ENCODE measurements around the gene SP1. TPM values are rescaled to one million over a fixed set of nuclear protein-coding genes. Genes with fewer than 3 reads are reported as not detected.
"Not testable (repeated sequence)": the region's sequence is repeated elsewhere in the genome, so short reads cannot be mapped to it uniquely, and the experiment has no call there.

Gene SP1
- total and polyA plus RNA-seq, 8 donors, result 69.5 to 82.0 (median 78.0) TPM

DNA sequence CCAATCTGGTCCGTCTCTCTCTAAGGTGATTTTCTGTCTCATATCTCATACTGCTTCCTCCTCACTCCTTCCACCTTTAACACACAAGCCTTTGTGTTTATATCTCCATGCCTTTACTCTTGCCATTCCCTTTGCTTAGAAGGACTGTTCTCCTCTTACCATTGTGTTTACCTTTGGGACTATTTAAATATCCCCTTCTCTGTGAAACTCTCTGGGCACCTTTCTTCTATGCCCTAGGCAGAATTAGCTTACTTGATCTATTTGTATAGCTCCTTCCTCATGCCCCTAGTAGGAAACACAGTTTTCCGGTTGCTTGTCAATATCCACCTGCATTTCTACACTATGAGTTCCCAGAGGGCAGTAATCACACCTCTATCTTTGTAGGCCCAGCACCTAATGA lies 39.8 kb downstream of the SP1 start:
- Histone ChIP-seq H3K9me3 (no peaks in the 10 kb centered on the region), H3K27me3 (no peaks in the 10 kb centered on the region), H3K27ac (no peak overlapping the region), H3K4me3 (no peak overlapping the region), H3K4me1 (peaks cover 0 to 33% of the 10 kb centered on the region in 2 donors), H3K36me3 (no peaks in the 10 kb centered on the region)
- DNase-seq, result no peak
- no peak for ATAC-seq
- TF ChIP-seq, protein P1, sequence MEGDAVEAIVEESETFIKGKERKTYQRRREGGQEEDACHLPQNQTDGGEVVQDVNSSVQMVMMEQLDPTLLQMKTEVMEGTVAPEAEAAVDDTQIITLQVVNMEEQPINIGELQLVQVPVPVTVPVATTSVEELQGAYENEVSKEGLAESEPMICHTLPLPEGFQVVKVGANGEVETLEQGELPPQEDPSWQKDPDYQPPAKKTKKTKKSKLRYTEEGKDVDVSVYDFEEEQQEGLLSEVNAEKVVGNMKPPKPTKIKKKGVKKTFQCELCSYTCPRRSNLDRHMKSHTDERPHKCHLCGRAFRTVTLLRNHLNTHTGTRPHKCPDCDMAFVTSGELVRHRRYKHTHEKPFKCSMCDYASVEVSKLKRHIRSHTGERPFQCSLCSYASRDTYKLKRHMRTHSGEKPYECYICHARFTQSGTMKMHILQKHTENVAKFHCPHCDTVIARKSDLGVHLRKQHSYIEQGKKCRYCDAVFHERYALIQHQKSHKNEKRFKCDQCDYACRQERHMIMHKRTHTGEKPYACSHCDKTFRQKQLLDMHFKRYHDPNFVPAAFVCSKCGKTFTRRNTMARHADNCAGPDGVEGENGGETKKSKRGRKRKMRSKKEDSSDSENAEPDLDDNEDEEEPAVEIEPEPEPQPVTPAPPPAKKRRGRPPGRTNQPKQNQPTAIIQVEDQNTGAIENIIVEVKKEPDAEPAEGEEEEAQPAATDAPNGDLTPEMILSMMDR (IDR thresholded peaks at IDR 0.05), result no peak
- intact Hi-C loops (cut with DNase I), result loop anchor here in 1 of 2 donors (5.0 kb wide), 1 partner anchor 67 kb away; no protein-coding TSS in a partner anchor

DNA sequence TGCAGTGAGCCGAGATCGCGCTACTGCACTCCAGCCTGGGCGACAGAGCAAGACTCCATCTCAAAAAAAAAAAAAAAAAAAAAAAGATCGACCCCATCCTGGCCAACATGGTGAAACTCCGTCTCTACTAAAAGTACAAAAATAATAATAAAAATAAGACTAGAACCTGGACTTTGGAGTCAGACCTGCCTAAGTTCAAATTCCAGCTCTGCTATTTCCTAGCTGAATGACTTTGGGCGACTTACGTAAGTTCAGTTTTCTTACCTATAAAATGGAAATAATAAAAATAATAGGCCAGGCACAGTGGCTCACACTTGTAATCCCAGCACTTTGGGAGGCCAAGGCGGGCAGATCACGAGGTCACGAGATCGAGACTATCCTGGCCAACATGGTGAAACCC lies 42.3 kb downstream of the SP1 start:
- not testable (repeated sequence) for H3K9me3 ChIP-seq, DNase-seq, H3K4me3 ChIP-seq, H3K27ac ChIP-seq, H3K27me3 ChIP-seq, ATAC-seq, H3K36me3 ChIP-seq
- H3K4me1 ChIP-seq, result peaks cover 0 to 20% of the 10 kb centered on the region in 2 donors
- intact Hi-C loops (cut with DNase I), result loop anchor here in 1 of 2 donors (5.0 kb wide), 1 partner anchor 70 kb away; no protein-coding TSS in a partner anchor

DNA sequence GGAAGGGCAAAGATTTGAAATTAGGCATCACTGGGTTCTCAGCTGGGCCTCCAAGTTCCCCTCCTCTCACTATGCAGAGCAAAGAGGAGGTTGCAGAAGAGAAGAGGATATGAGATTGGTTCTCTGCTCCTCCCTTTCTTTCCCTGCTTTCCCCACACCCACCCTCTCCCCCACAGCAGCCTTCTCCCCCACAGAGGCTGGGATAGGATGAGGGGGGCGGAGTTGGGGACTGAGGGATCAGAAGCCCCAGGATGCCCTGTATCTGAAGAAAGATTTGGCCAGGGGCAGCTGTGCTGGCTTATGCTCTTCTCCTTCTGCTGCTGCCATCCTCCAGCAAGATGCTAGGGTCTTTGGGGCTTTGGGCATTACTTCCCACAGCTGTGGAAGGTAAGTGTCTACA lies 43.6 kb downstream of the SP1 start, which contains the start of gene AMHR2:
TSS of gene AMHR2 (plus strand) at position 259 of the 400 bp plus-strand sequence. CDS start at position 339, 80 bp downstream.
- ATAC-seq (no peak), DNase-seq (peak in 1 of 4 donors; percentile 13)
- Histone ChIP-seq H3K27me3 (no peaks in the 10 kb centered on the region), H3K9me3 (no peaks in the 10 kb centered on the region), H3K4me3 (no peak within 1 kb of the TSS), H3K36me3 (no peaks in the 10 kb centered on the region), H3K4me1 (peaks cover 0 to 12% of the 10 kb centered on the region in 2 donors), H3K27ac (no peak within 1 kb of the TSS)
- TF ChIP-seq, protein P1 (IDR thresholded peaks at IDR 0.05), result no peak
- intact Hi-C loops (cut with DNase I), result loop anchor here in 1 of 2 donors (5.0 kb wide), 1 partner anchor 71 kb away; no protein-coding TSS in a partner anchor

DNA sequence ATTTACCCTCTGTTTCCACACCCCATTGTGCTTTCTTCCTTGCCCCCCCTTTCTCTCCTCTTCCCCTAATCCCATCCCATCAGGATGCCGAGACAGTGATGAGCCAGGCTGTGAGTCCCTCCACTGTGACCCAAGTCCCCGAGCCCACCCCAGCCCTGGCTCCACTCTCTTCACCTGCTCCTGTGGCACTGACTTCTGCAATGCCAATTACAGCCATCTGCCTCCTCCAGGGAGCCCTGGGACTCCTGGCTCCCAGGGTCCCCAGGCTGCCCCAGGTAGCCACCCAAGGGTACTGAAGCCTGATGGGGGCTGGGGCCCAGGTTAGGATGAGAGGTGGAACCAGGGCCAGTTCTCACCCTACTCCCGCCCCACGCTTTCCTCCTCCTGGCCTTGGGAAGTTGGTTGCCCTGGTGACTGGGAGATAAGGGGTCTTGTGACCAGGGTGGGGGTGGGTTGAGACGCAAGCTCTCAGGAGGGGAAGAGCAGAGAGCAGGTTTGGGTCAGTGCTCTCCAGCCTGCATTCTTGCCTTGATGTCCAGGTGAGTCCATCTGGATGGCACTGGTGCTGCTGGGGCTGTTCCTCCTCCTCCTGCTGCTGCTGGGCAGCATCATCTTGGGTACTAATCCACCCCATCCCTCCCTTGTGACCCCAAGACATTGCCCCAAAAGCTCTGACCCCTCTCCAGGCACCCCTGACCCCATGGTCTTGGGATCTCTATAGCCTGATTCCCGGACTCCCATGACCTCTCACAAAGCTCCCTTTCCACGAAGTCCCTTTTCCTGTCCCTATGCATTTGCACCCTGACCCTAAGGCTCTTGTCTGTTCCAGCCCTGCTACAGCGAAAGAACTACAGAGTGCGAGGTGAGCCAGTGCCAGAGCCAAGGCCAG lies 44.9 kb downstream of the SP1 start:
- DNase-seq (peak in 2 of 4 donors; percentile 16 to 32), ATAC-seq (no peak)
- no peak overlapping the region for H3K27ac ChIP-seq
- TF ChIP-seq, protein P1 (IDR thresholded peaks at IDR 0.05), result no peak
- no peaks in the 10 kb centered on the region for H3K36me3 ChIP-seq
- no peak overlapping the region for H3K4me3 ChIP-seq
- intact Hi-C loops (cut with DNase I), result loop anchor here in 1 of 2 donors (5.0 kb wide), 1 partner anchor 73 kb away; no protein-coding TSS in a partner anchor
- H3K9me3 ChIP-seq, result no peaks in the 10 kb centered on the region
- H3K27me3 ChIP-seq, result no peaks in the 10 kb centered on the region
- peaks cover 0 to 12% of the 10 kb centered on the region in 2 donors for H3K4me1 ChIP-seq

DNA sequence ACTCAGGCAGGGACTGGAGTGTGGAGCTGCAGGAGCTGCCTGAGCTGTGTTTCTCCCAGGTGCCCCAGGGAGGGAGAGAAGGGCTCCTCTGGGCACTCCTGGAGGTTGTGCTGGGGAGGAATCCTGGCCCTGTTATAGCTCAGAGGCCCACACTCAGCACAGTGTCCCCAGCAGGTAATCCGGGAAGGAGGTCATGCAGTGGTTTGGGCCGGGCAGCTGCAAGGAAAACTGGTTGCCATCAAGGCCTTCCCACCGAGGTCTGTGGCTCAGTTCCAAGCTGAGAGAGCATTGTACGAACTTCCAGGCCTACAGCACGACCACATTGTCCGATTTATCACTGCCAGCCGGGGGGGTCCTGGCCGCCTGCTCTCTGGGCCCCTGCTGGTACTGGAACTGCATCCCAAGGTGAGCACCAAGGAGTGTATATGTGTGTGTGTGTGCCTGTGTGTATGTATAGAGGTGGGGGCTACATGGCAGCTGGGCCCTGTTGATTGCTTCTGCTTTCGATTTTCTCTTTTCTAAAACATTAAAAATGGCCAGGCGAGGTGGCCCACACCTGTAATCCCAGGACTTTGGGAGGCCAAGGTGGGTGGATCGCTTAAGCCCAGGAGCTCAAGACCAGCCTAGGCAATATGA lies 45.7 kb downstream of the SP1 start:
- DNase-seq (no peak), ATAC-seq (no peak)
- TF ChIP-seq, protein P1 (IDR thresholded peaks at IDR 0.05), result no peak
- no peak overlapping the region for H3K4me3 ChIP-seq
- H3K9me3 ChIP-seq, result no peaks in the 10 kb centered on the region
- H3K36me3 ChIP-seq, result no peaks in the 10 kb centered on the region
- no peaks in the 10 kb centered on the region for H3K27me3 ChIP-seq
- no peak overlapping the region for H3K27ac ChIP-seq
- peaks cover 0 to 12% of the 10 kb centered on the region in 2 donors for H3K4me1 ChIP-seq
- intact Hi-C loops (cut with DNase I), result no loop called here
